SK-N-SH (cell line): ENCODE results near the gene GPR34. TPM values are rescaled to one million over a fixed set of nuclear protein-coding genes. Genes with fewer than 3 reads are reported as not detected.

ENCODE experiments used
- CTCF ChIA-PET: fragments of 300-600, 350-600 bp; formaldehyde crosslinking; extraction: SDS; loops from one replicate; lab custom pipeline; 2021; lab: Yijun Ruan, JAX
- POLR2A ChIA-PET: fragments of 350-600 bp; sonication (Branson Sonifier 250); formaldehyde crosslinking; extraction: SDS; loops from one replicate; lab custom pipeline; 2020; ENCODE audit warnings: antibody characterized with exemption, inconsistent platforms; lab: Yijun Ruan, JAX
- DNase-seq: peaks from one replicate; pipeline ENCODE4 v3.0.0; 2012
- H2AFZ ChIP-seq: fragments of 200-600 bp; sonication (generic); 2 replicates; pipeline ENCODE4 v1.8.1; 2016; ENCODE audit warnings: antibody characterized with exemption, mild to moderate bottlenecking, low read depth
- H3F3A ChIP-seq: fragments of 200-600 bp; sonication (generic); replicated peaks from 2 replicates; pipeline ENCODE3; 2016; ENCODE audit warnings: antibody characterized with exemption, mild to moderate bottlenecking; ENCODE audit not compliant: insufficient read depth
- H3K27ac ChIP-seq, 2 experiments: fragments of 200-500 bp in 1 of 2; fragments of 200-600 bp in 1 of 2; sonication (Bioruptor generic) in 1 of 2; sonication (generic), shearing (Covaris generic) in 1 of 2; 2 replicates each; pipeline versions ENCODE4 v1.5.1 to v1.6.1; 2014 to 2016; ENCODE audit warnings: low read depth in 2 of 2, inconsistent platforms in 1 of 2, low read length in 1 of 2, mild to moderate bottlenecking in 1 of 2, mixed read lengths in 1 of 2
- H3K27me3 ChIP-seq: fragments of 200-600 bp; sonication (generic), shearing (Covaris generic); 2 replicates; pipeline ENCODE4 v1.6.1; 2016; ENCODE audit warnings: mixed run types; ENCODE audit not compliant: insufficient read depth
- H3K36me3 ChIP-seq, 2 experiments: fragments of 200-500 bp in 1 of 2; fragments of 200-600 bp in 1 of 2; sonication (Bioruptor generic) in 1 of 2; sonication (generic) in 1 of 2; replicated peaks in 1 of 2; 2 replicates each; pipeline versions ENCODE3 to v1.5.1; 2014 to 2016; ENCODE audit warnings: low read length in 1 of 2, mild to moderate bottlenecking in 1 of 2; ENCODE audit not compliant: insufficient read depth in 2 of 2, control insufficient read depth in 1 of 2
- H3K4me1 ChIP-seq, 2 experiments: fragments of 200-500 bp in 1 of 2; fragments of 200-600 bp in 1 of 2; sonication (Bioruptor generic) in 1 of 2; sonication (generic), shearing (Covaris generic) in 1 of 2; 2 replicates each; pipeline versions ENCODE4 v1.5.1 to v1.6.1; 2014 to 2016; ENCODE audit warnings: low read depth in 1 of 2, low read length in 1 of 2, mixed run types in 1 of 2; ENCODE audit not compliant: insufficient read depth in 2 of 2, control insufficient read depth in 1 of 2
- H3K4me2 ChIP-seq: fragments of 200-600 bp; sonication (generic), shearing (Covaris generic); 2 replicates; pipeline ENCODE4 v1.6.1; 2017; ENCODE audit warnings: mixed run types
- H3K4me3 ChIP-seq, 2 experiments: fragments of 200-500 bp in 1 of 2; fragments of 200-600 bp in 1 of 2; sonication (Bioruptor generic) in 1 of 2; sonication (generic), shearing (Covaris generic) in 1 of 2; 2 replicates each; pipeline versions ENCODE4 v1.5.1 to v1.8.1; 2014 to 2016; ENCODE audit warnings: low read depth in 2 of 2, inconsistent platforms in 1 of 2, low read length in 1 of 2, mild to moderate bottlenecking in 1 of 2, mixed read lengths in 1 of 2, moderate library complexity in 1 of 2
- H3K79me2 ChIP-seq: fragments of 200-600 bp; sonication (generic); 2 replicates; pipeline ENCODE4 v1.8.1; 2017; ENCODE audit warnings: mild to moderate bottlenecking; ENCODE audit not compliant: insufficient read depth
- H3K9ac ChIP-seq: fragments of 200-600 bp; sonication (generic); 2 replicates; pipeline ENCODE4 v1.6.1; 2017; ENCODE audit warnings: mixed run types
- H3K9me2 ChIP-seq: fragments of 200-600 bp; sonication (generic); 2 replicates; pipeline ENCODE4 v1.6.1; 2017; ENCODE audit warnings: mixed run types
- H3K9me3 ChIP-seq: fragments of 200-600 bp; sonication (generic); 2 replicates; pipeline ENCODE4 v1.6.1; 2017; ENCODE audit warnings: mixed run types, mild to moderate bottlenecking, moderate library complexity
- H4K20me1 ChIP-seq: fragments of 200-600 bp; sonication (generic); 2 replicates; pipeline ENCODE4 v1.6.1; 2017; ENCODE audit warnings: mild to moderate bottlenecking, mixed run types; ENCODE audit not compliant: insufficient read depth
- EP300 ChIP-seq, 2 experiments: IDR thresholded peaks; 2 replicates each; pipeline versions ENCODE4 v1.4.0 to v1.6.1; 2012; ENCODE audit warnings: borderline replicate concordance in 1 of 2, low read depth in 1 of 2, low read length in 1 of 2
- FOSL2 ChIP-seq: IDR thresholded peaks from 2 replicates; pipeline ENCODE4 v1.4.0; 2012; ENCODE audit warnings: low read depth, mild to moderate bottlenecking, moderate library complexity, borderline replicate concordance
- FOXJ3 ChIP-seq: sonication (generic); formaldehyde crosslinking; IDR thresholded peaks from 2 replicates; pipeline ENCODE4 v1.5.1; 2020; ENCODE audit warnings: mild to moderate bottlenecking, missing genetic modification reagents
- REST ChIP-seq: IDR thresholded peaks from 2 replicates; pipeline ENCODE4 v1.6.1; 2012; ENCODE audit warnings: mild to moderate bottlenecking, low read depth, low read length, moderate library complexity
- SIN3A ChIP-seq: IDR thresholded peaks from 2 replicates; pipeline ENCODE4 v1.6.1; 2012; ENCODE audit warnings: low read depth, mild to moderate bottlenecking, low read length, moderate library complexity, borderline replicate concordance
- YY1 ChIP-seq: IDR thresholded peaks from 2 replicates; pipeline ENCODE4 v1.4.0; 2012; ENCODE audit warnings: low read depth, mild to moderate bottlenecking
- ZBTB33 ChIP-seq: IDR thresholded peaks from 2 replicates; pipeline ENCODE4 v1.4.0; 2012; ENCODE audit warnings: low read depth, borderline replicate concordance
- WGBS: methylation state at CpG from one replicate; pipeline ENCODE4 v1.1.6; 2017; ENCODE audit warnings: low lambda C conversion rate; 5-methylcytosine and 5-hydroxymethylcytosine counted together
- polyA plus RNA-seq, 3 experiments: library from polyadenylated mRNA; depleted of rRNA; stranded (reverse); fragments of >200 nt; gene quantifications; 2 replicates each; pipeline ENCODE4 v1.2.3, GENCODE V29; 2012

The GPR34 gene
- polyA plus RNA-seq, 1 of the 3 experiments (the other 2 are of a cell fraction): not detected

GRCh38 chrX:41730081-41730480 is 41.3 kb downstream of the GPR34 start (continued):
- TF ChIP-seq REST (no peak), YY1 (no peak)

- H3K4me1 ChIP-seq: no peaks in the 10 kb centered on the region
- no peaks in the 10 kb centered on the region for H3K9me3 ChIP-seq
- no peak overlapping the region for H2AFZ ChIP-seq
- POLR2A ChIA-PET: no interaction called here
- no peak overlapping the region for H3K9ac ChIP-seq
- 51% methylated on average over 2 of the region's 2 CpGs for WGBS
- no peaks in the 10 kb centered on the region for H3K36me3 ChIP-seq
- H3K27ac ChIP-seq: no peak overlapping the region
- H4K20me1 ChIP-seq: no peaks in the 10 kb centered on the region
- no peaks in the 10 kb centered on the region for H3K9me2 ChIP-seq
- no peak overlapping the region for H3K4me3 ChIP-seq
- no peaks in the 10 kb centered on the region; the same call in 1 of the 2 replicates for H3K27me3 ChIP-seq
- no peaks in the 10 kb centered on the region for H3K79me2 ChIP-seq
- H3K4me2 ChIP-seq: no peak overlapping the region
- H3F3A ChIP-seq: no peaks in the 10 kb centered on the region
- CTCF ChIA-PET: no interaction called here
- TF ChIP-seq ZBTB33: no peak
- no peak for TF ChIP-seq FOSL2
- TF ChIP-seq SIN3A: no peak
- no peak for TF ChIP-seq REST
- TF ChIP-seq EP300 (IDR thresholded peaks at IDR 0.05; ENCODE audit: borderline replicate concordance in 1 of 2, low read depth in 1 of 2, low read length in 1 of 2): no peak
- no peak for TF ChIP-seq YY1
- TF ChIP-seq FOXJ3 (CRISPR knock-in tag): no peak
- no peak for DNase-seq
These were observed 43.5 kb downstream of the GPR34 start for GRCh38 chrX:41732260-41732659.
